Neural cell (in vitro differentiated cells): ENCODE measurements around the gene C11orf24.

Source experiments
- CTCF ChIP-seq: fragments of 450-650 bp; IDR thresholded peaks from 2 replicates; pipeline ENCODE4 v1.5.1; 2014; ENCODE audit warnings: antibody characterized with exemption, mild to moderate bottlenecking, moderate library complexity; ENCODE audit not compliant: poor library complexity, severe bottlenecking
- EP300 ChIP-seq: fragments of 450-650 bp; conservative IDR thresholded peaks from 2 replicates; pipeline ENCODE4 v1.6.1; 2014; ENCODE audit warnings: antibody characterized with exemption, mild to moderate bottlenecking, moderate library complexity; ENCODE audit not compliant: poor library complexity, severe bottlenecking
- EZH2 ChIP-seq: fragments of 200-600, 300-800 bp; shearing (Covaris generic), sonication (generic); IDR thresholded peaks from 2 replicates; pipeline ENCODE4 v1.6.1; 2014; ENCODE audit warnings: antibody characterized with exemption, low read length, borderline replicate concordance, mild to moderate bottlenecking; ENCODE audit not compliant: insufficient read depth, poor library complexity, severe bottlenecking
- MXI1 ChIP-seq: fragments of 450-650 bp; conservative IDR thresholded peaks from 2 replicates; pipeline ENCODE4 v1.6.1; 2014; ENCODE audit warnings: antibody characterized with exemption, mild to moderate bottlenecking; ENCODE audit not compliant: poor library complexity, severe bottlenecking
- POLR2AphosphoS5 ChIP-seq: IDR thresholded peaks from 2 replicates; pipeline ENCODE4 v1.6.1; 2012
- RAD21 ChIP-seq: fragments of 450-650 bp; conservative IDR thresholded peaks from 2 replicates; pipeline ENCODE4 v1.6.1; 2014; ENCODE audit warnings: antibody characterized with exemption, mild to moderate bottlenecking, moderate library complexity
- SMC3 ChIP-seq: fragments of 450-650 bp; conservative IDR thresholded peaks from 2 replicates; pipeline ENCODE4 v1.6.1; 2014; ENCODE audit warnings: antibody characterized with exemption, mild to moderate bottlenecking, moderate library complexity; ENCODE audit not compliant: poor library complexity
- TAF1 ChIP-seq: IDR thresholded peaks from 2 replicates; pipeline ENCODE4 v1.6.1; 2012; ENCODE audit warnings: low read depth

- no peak for TF ChIP-seq CTCF
- no peak for TF ChIP-seq EP300
- TF ChIP-seq POLR2AphosphoS5: no peak
- no peak for TF ChIP-seq MXI1
- no peak for TF ChIP-seq TAF1
- TF ChIP-seq EZH2: no peak
- no peak for TF ChIP-seq RAD21
- TF ChIP-seq SMC3: no peak
Measured at GRCh38 chr11:68282861-68283230, 11.1 kb upstream of the C11orf24 start.
